Caki2 (cell line): ENCODE measurements around the gene ZCCHC14. TPM values are rescaled to one million over a fixed set of nuclear protein-coding genes. Genes with fewer than 3 reads are reported as not detected.

ENCODE experiments used
- DNase-seq: peaks from one replicate; pipeline ENCODE4 v3.0.0-alpha.2; 2015; ENCODE audit warnings: low read depth
- in situ Hi-C: cut with HindIII; loops from 2 replicates; pipeline ENCODE4 v1.10.0; 2016; ENCODE audit warnings: low sequenced_read_pairs, low pct_unique_long_range_greater_than_20kb, mixed read lengths
- total RNA-seq: library from RNA; depleted of rRNA; stranded (reverse); fragments of >200 nt; shearing (Covaris generic); gene quantifications from 2 replicates; pipeline ENCODE4 v1.2.3, GENCODE V29; 2014; ENCODE audit warnings: low replicate concordance

Gene ZCCHC14
- total RNA-seq, 1 experiment from 2014 or later: 4.4 TPM

DNA sequence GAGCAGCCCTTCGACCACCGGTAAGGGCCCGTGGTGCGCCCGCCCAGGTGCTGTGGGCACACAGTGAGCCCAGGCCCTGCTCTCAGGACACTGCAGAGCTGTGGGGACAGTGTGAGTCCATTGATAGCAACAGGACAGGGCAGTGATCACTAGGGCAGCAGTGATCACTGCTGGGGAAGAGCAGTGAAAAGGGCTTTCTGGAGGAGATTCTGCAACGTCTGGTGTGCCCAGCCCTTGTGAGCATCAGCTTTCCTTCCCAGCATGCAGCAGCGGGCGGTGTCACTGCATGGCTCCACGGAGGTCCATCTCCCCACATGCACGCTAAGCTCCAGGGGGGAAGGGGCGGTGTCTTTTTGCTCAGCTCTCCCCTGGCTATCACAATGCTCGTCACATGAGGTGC, 68.6 kb downstream of the ZCCHC14 start:
- DNase-seq: no peak
- in situ Hi-C loops: no loop called here

DNA sequence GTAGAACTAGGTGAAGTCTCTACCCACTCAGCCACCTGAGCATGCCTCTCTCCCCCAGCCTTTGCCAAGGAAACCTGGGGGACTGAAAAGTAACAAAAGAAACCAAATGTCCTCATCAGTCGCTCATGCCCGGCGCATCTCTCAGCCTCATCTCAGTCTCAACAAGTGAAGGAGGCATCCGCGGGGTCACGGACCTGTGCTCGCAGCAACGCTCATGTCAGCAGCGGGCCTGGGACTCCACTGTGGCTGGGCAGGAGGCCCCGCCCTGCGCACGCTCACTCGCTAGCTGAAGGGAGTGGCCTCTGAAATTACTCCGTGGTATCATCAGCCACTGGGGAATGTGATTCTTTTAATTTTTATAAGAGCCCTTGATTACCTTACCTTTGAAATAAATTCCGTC, 69.4 kb downstream of the ZCCHC14 start:
- in situ Hi-C loops: no loop called here
- DNase-seq: no peak

DNA sequence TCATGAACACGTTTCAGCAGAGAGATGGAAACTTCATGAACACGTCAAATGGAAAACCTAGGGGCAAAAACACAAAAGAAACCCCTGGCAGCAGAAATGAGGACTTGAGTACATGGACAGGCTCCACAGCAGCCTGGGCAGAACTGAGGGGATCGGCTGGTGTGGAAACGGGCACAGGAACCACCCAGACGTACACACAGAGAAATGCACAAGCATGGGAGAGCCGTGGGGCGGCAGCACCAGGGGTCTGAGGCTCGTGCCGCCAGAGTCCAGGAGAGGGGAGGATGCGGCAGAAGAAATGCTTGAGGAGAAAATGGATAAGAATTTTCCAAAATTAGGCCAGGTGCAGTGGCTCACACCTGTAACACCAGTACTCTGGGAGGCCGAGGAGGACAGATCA, 70.7 kb downstream of the ZCCHC14 start:
- DNase-seq: no peak
- in situ Hi-C loops: no loop called here

DNA sequence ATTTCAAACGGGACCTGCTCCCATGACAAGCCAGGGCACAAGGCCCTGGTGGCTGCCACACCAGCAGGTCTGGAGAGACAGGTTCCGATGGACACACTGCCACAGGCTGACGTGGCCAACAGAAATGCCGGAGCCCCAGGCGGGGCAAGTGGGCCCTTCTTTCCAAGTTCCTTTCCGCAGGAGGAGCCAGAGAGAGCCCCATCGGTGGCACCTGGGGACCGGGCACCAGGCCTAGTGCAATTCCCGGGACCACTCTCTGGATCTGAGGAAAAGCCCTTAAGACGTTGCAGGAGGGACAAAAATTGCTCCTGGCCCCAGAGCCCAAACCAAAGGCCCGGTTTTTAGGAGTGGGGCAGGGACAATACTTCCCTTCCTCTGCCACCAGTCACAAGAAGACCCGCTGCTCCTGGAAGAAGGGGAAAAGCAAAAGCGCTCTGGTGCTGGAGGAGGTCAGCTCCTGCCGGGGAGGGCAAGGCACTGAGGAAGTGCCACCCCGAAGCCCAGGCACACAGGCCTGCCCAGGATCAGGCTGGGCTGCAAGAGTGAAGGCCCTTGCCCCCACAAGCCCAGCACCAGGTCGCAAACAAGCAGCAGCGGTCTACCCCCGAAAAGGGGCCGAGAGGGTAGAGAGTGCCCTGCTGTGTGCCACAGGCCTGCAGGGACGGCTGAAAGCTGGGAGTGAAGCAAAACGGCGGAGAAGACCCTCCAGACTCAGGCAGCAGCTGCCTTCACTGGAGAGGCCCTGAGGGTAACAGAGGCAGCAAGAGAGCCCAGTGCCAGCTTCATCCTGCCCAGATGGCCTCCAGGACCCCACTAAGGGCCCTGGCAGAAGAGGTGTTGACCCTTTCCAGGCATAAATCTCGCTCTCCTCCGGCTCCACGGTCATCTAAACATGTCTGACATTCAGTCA, 71.6 kb downstream of the ZCCHC14 start:
- no peak for DNase-seq
- in situ Hi-C loops: no loop called here

DNA sequence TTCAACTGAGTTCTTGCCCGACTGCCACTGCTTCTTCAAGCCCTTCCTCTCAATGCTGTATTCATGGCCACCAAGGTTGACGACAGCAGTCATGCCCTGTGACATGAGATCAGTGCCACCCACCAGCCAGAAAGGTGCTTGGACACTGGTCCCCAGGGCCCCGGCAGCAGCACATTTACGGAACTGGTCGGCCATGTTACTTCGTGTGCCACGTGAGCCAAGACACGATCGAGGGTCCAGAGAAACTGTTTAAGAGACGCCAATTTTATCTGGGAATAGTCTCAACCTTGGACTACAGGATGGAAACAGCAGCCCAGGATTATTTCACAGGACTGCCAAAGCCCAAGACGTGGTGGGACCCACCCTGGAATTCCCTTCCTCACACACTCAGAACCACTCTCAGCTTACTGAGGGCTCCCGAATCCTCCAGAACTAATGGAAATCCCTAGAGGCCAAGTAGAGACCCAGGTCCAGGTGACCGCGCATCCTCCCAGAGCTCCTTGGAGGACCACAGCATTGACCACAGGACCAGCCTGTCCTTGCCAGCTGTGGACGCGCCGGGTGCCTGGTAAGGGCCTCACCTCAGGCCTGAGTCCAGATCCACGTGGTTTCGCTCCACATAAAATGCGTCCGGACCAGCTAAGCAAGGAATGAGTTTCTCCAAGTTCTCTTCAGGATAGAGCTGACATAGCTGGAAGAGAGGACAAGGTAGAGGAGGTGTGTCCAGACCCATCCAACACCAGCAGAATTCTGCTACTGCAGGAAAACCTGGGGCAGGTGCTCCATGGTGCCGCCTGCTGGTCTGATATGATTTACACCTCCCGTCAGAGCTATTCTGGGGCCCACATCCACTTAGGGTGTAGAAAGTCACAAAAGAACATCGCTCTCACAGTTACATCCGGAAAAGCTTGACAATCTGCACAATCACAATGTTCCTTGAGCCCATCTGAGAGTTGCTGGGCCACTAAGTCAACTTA, 72.5 kb downstream of the ZCCHC14 start:
- in situ Hi-C loops: no loop called here

DNA sequence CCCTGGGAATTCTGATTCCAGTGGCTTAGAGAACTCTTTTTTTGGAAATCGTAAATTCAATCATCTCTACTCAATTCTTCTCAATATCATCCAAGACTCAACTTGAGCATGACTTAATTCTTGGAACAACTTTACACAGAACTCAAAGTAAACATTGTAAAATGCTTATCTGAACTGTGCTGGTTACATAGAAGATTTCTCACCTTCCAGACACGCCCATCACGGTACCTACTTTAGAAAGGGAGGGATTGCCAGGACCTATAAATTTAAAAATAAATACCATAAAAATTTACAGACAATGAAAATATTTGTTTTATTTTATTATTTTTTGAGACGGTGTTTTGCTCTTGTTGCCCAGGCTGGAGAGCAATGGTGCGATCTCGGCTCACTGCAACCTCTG, 74.2 kb downstream of the ZCCHC14 start:
- in situ Hi-C loops: no loop called here
- no peak for DNase-seq

More for the DNA sequence above, 72.5 kb downstream of the ZCCHC14 start:
- DNase-seq: no peak

DNA sequence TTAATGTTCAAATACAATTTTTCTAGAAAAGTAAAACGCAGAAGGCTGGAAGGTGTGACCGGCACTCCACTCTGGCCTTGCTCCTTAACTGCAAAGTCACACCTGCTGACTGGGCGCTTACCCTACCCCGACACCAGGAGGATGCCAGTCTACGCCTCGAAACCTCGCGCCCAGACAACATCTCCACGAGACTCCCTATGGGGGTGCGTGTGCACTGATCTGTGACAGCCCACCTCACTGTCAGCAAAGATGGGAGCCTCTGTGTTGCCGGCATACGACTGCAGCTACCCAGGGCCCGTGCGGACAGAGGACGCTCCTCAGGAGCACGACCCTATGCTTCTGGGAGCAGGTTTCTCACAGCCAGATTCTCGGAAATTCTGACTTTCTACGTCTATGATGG, 74.6 kb downstream of the ZCCHC14 start:
- in situ Hi-C loops: no loop called here
- no peak for DNase-seq

DNA sequence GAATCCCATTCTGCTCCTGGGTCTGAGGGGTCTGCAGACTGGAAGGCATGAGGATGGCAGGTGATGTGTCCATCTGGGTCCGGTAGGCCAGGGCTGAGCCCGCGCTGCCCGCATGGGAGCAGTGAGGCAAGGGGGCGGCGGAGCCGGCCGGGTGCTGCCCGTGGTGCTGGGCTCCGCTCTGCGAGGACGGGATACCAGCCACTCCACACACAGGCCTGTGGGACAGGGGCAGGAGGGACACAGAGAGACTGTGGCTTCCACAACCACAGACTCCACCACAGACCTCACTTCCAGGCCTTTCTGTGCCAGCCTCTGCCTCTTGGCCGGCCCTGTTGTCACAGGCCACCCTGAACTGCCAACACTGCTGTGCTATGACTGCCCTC, 75.3 kb downstream of the ZCCHC14 start:
- DNase-seq: no peak
- in situ Hi-C loops: no loop called here

DNA sequence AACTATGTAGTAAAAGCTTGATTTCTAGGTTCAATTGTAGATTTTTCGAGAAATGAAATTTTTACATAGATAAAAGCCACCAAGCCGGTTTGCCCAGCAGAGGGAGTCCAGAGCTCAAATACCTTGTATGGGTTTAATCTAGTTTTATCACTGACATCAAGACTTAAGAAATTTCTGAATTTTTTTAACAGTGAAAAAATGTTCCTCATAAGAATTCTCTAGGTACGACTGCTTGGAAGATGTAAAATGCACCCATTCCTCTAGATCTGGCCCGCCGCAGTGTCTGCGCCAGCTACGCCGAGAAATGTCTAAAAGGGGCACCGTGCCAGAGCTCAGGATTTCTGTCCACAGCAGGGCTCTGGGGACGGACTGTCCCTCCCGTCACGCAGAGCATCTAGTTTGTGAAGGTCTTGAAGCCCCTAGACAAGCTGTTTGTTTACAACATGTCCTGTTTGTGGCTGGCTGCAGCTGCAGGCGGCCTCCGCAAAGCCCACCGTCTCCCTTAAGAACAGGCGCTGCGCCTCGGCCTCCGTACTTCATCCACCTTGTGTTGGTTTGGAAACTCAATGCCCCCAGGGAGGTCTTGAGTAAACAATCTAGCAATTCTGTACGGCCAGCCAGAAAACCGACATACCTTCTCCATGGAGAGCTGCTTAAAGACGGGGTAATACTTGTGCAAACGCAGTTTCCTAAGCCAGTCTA, 75.8 kb downstream of the ZCCHC14 start:
- in situ Hi-C loops: no loop called here
- no peak for DNase-seq

DNA sequence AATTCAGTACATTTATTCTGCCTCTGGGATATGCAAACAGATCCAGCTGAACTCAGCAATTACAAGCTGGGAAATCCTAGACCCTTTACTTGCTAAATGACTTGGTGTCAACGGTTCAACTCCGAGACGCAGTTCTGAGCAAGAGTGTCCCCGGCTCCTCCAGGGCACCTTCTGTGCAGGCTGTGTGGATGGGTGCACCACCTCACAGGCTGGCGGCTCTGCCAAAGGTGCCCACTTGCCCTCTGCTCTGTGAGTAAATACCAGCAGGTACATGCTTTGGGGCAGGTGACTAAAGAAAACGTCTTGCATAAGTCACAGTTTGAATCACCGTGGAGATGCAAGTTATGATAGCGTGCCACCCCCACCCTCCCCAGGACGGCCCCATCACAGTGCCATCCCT, 77.4 kb downstream of the ZCCHC14 start:
- no peak for DNase-seq
- in situ Hi-C loops: no loop called here

DNA sequence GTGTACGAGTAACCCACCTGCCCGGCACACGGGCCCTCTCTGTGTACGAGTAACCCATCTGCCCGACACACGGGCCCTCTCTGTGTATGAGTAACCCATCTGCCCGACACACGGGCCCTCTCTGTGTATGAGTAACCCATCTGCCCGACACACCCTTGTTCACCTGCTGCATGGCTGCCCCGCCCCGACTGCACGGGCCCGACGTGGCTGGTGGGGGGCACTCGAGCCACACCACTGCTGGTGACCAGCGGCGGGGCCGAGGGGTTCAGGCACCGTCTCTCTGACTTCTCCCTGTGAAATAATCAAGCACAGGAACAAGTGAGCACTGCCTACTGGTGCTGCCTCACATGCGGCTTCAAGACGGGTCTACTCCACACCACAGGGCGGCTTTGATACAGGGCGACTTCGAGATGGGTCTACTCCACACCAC, 78.6 kb downstream of the ZCCHC14 start:
- DNase-seq: no peak
- in situ Hi-C loops: no loop called here

DNA sequence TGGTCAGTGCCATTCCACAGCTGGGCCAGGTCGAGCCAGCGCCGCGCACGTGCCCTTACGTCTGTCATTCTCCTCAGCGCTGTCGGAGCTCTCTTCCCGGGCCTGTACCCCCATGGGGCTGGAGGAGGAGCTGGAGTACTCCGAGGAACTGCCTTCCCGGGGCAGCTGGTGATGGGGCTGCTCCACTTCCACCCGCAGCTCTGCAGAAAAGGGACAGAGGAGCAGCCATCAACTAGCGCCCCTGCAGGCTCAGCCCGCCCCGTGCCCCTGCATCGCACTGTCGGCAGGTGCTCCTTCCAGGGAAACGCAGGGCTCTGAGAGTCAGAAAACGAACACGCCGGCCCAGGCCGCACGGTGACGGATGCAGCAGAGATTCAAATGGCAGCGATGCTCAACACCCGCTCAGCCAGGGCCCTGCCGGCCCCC, 79.8 kb downstream of the ZCCHC14 start:
- in situ Hi-C loops: no loop called here
- DNase-seq: no peak

DNA sequence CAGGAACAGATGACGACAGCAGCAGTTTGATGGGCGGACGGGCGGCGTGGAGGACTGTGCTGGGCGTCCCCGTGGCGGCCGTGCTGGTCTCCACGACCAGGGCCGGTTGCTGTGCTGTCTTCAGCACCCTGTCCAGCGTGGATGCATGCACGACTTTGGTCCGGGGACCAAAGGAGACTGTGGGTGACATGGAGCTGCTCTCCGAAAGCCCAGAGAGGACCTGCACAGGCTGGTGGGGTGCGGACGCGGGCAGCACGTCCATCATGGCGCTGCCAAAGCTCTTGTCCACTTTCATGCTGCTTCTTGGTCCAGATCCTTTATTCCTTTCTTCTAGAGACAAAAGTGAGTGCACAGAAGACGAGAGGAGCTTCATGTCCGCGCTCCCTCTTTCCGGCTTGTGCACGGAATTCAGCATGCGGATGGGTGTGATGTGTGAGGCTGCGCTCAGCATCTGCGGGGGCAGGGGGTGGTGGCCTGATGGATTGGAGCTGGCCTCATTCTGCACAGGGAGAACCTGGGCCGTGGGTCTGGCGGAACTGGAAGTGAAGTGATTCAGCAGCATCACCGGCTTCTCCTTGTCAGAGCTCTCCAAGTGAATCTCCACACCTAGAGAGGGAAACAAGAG, 80.3 kb downstream of the ZCCHC14 start:
- in situ Hi-C loops: no loop called here
- DNase-seq: no peak

DNA sequence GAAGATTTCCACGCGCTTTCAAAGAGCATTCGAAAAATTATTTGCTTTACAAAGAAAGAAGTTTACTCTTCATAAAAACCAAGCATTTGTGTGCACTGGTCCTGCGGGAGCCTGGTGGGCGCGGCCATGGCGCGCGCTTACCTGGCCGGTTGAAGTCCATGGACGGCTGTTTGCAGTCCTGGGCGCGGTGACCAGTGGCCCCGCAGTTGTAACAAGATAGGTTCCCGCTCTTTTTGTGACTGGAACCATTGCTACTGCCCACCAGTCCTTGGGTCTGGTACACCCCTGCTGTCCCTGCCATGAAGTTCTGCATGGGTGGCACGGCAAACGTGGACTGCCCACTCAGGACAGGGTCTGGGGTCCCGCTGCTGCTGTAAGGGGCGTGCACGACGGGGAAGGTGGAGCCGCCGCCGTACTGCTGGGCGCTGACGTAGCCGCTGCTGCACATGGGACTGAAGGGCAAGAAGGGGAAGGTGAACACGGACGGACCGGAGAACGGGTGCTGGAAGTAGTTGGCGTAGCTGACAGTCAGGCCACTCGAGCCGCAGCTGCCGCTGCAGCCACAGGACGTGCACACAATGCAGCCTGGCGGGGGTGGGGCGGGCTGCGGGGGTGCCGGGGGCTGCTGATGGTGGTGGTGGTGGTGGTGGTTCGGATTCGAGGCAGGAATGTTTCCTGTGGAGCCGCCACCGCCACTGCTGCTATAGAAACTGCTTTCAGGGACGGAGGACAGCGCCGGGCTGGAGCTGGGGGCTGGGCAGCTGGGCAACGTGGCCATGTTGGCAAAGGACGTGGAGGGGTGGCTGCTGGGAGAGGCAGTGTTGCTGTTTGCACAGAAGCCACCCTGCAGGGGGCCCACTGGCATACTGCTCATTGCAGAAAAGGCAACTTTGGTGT, 81.2 kb downstream of the ZCCHC14 start:
- in situ Hi-C loops: no loop called here
- DNase-seq: no peak

DNA sequence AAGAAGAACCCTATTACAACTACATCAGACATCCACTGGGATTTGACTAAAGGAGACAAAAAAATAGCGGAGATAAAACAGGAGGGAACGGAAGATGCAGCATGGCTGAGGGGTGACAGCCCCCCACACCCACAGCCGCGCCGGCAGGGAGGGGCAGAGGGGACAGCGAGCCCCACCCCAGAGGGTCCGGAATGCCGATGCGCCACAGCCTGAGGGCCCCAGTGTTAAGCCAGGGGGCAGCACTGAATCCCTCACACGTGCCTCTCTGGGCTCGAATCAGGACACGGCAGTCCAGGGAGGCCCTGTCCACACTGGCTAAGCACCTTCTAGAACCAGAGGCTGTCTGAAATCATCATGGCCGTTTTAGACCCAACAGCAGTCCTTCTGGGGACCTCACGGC, 81.9 kb downstream of the ZCCHC14 start:
- in situ Hi-C loops: no loop called here
- DNase-seq: no peak

DNA sequence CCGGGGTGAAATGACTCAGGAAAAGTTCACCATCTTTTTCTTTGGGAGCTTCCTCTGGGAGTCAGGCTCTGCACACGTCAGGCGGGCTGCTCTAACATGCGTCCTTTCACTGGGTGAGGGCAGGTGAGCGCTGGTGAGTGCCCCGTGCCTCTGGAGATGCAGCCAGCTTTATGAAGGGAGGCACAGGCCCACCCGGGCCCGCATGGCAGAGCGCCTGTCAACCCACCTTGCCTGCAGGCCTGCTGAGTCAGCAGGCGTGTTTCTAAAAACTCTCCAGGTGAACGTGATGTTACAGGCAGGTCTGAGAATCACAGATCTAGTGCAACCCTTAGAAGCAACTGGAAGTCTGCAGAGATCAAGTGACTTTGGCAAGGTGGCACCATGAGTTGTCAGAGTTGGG, 82.3 kb downstream of the ZCCHC14 start:
- no peak for DNase-seq
- in situ Hi-C loops: no loop called here

DNA sequence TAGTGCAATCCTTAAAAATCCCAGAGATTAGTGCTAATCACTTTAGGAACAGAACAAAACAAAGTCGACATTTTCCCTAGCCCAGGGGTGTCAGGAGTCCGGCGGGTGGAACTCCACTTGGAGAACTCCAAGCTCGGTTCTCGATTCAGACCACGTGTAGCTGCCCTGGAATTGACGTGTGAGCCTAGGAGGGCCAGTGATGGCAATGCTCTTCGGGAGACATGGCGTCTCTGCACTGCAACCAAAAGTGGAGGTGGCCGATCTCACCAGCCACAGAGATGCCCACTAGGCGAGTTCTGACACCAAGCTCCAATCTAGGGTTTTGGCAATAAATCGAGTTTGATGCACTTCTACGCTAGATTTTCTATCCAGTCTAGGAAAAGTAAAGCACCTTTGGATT, 83.0 kb downstream of the ZCCHC14 start:
- in situ Hi-C loops: no loop called here
- DNase-seq: no peak
